NCI-H69 (cell line): Measurements from ENCODE around the gene PTDSS2.
A peak's percentile ranks its signal among the peaks of the same experiment; 100 is the strongest.

ENCODE experiments used
- DNase-seq: peaks from one replicate; lab custom pipeline; 2025; lab: John Stamatoyannopoulos, UW

PTDSS2 gene

DNA sequence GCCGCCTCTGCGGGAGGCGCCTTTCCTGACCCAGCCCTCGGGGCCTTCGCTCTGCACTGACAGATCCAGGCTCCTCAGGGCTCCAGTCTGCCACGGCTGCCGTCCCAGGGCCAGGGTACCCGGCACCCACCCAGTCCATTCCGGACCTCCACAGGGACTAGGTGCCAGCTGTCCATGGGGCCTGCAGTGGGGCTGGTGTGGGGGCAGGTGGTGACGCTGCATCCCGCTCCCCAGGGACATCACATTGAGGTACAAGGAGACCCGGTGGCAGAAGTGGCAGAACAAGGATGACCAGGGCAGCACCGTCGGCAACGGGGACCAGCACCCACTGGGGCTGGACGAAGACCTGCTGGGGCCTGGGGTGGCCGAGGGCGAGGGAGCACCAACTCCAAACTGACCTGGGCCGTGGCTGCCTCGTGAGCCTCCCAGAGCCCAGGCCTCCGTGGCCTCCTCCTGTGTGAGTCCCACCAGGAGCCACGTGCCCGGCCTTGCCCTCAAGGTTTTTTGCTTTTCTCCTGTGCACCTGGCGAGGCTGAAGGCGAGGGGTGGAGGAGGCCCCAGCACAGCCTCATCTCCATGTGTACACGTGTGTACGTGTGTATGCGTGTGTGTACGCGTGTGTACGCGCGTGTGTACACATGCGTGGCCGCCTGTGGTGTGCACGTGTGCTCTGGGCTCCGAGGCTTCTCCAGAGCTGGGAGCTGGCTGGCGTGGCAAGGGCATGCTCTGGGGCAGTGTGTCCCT lies 40.3 kb downstream of the PTDSS2 start:
- DNase-seq = no peak

DNA sequence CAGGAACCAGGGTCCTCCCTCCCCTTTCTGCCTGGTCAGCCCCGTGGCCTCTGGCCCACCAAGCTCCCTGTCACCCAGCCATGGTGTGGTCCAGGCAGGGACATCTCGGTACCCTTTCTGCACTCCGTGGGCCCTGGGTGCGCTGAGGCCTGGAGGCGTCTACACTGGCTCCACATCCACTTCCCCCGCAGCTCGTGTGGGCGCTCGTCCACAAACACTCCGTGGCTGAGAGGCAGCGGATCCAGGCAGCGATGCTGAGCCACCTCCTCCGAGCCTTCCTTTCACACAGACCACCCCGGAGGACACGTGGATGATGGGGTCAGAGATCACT lies 40.8 kb downstream of the PTDSS2 start:
- DNase-seq = no peak

DNA sequence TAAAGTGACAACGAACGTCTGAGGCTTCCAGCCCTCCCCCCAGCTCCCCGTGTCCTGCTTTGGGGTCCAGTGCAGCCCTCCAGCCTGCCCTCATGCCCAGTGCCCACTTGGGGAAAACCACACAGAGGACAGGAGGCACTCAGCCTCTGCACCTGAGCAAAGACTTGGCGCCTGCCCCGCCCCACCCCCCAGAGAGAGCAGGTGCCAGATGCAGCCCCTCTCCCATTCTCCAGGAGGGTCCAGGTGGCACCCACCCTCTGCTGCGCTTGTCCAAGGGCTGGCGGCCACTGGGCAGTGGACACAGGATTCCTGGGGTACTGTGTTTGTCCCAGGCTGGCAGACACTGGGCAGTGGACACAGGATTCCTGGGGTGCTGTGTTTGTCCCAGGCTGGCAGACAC lies 41.3 kb downstream of the PTDSS2 start:
- no peak for DNase-seq

DNA sequence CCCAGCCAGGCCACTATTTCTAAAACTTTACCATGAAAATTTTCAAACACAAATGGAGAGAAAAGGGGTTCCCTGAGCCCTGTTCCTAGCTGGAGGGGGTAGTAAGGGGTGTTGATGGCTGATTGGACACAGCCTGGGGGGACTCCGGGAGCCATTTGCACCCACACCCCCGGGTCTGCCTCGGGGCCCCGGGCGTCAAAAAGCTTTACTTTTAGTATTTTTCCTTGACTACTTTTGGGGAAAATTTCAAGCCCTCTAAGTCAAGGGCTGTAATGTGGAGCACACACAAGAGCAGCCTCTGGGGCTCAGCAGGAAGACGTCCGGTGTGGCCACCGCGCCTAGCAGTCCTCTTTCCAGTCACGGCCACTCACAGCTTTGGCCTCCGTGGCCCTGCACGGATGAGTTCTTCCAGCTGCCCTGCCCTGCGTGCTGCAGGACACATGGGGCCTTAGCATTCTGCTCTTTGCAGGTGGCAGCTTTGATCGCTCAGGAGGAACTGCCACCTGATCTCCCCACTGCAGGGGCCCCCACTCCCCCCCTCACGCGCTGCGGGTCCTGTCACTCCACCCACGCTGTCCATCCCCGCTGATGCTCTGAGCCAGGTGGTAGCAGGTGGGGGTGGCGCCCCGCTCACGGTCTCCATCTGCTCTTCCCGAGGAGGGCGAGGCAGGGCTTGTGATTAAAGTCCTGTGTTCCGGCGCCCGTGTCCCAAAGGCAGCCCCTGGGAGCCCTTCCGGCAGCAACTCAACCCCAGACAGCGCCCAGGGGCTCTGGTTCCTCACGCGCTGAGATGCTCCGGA lies 42.5 kb downstream of the PTDSS2 start:
- peak; percentile 69 for DNase-seq

DNA sequence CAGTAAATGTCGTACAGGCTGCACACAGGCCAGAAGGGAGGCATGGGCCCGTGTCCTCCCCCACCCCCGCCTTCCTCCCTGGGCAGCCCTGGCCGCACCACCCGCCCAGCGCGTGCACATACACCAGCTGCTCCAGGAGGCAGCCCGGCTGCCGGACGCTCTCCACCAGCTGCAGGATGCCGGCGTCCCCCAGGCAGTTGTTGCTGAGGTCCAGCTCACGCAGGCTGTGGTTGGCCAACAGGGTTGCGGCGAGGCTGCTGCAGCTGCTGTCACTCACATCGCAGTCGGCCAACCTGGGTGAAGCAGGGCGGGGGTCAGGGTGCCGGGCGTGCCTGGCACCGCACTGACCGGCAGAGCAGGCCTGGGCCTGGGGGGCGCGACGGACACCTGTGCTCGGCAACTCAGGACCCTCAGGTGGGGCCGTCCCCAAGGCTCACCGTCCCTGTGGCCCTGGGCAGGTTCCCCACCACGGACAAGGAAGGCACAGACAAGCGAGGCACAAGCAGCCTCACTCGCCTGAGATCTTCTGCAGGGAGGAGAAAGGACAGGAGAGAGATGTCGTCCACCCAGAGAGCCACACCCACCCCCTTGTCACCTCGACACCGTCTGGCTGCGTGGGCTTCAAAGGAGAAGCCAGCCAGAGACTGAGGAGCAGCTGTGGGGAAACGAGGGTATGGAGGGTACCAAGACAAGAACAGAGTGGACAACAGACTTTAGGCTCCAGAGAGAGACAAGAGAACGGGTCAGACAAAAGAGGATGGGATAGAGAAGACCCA lies 44.9 kb downstream of the PTDSS2 start:
- no peak for DNase-seq

DNA sequence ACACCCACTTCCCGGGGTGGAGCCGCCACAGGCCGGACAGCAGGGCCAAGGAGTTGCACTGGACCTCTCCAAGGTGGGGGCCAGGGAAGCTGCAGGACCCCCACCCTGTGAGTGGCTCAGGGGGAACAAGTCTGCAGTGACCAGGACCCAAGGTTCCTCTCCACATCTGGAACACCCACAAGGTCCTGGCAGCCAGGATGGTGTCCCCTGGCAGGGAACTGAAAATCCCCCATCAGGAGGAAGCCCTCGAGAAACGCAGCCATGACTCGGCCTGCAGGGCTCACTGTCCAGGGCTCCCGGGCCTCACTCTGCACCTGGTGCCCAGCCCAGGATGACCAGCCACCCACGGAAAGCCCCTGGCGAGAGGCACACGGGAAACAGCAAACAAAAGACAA lies 45.5 kb downstream of the PTDSS2 start:
- DNase-seq = no peak

DNA sequence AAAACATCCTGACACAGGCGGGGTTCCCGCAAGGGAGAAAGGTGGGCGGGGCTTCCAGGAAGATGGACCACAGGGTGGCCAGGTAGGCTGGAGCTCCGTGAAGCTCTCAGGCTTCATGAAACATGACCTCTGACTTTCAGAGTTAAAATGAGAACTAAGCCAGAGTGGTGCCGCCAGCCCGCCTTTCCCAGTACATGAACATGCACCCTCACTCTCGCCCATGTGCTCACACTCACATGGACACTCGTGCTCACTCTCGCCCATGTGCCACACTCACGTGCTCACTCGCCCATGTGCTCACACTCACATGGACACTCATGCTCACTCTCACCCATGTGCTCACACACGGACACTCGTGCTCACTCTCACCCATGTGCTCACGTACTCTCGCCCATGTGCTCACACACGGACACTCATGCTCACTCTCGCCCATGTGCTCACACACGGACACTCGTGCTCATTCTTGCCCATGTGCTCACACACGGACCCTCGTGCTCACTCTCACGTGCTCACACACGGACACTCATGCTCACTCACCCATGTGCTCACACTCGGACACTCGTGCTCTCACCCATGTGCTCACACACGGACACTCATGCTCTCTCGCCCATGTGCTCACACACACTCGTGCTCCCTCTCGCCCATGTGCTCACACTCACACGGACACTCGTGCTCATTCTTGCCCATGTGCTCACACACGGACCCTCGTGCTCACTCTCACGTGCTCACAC lies 46.9 kb downstream of the PTDSS2 start:
- peak; percentile 14 for DNase-seq

DNA sequence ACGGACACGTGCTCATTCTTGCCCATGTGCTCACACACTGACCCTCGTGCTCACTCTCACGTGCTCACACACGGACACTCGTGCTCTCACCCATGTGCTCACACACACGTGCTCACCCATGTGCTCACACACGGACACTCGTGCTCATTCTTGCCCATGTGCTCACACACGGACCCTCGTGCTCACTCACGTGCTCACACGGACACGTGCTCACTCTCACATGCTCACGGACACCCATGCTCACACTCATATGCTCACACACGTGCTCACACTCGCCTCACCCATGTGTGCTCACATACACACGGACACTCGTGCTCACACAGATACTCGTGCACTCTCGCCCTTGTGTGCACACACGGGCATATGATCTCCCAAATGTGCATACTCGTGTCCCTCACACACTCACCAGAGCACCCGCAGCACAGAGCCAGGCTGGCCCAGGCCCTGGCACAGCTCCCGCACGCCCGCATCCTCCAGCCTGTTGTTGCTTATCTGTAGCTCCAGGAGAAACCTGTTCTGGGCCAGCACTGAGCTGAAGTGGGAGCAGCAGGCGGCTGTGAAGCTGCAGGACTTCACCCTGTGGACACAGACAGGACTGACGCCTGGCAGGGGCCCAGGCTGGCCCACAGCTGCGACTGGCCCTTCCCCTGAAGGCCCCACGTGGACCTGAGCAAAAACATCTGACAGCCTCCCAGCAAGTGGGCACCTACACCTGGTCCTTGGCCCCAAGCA lies 47.7 kb downstream of the PTDSS2 start:
- DNase-seq = no peak

DNA sequence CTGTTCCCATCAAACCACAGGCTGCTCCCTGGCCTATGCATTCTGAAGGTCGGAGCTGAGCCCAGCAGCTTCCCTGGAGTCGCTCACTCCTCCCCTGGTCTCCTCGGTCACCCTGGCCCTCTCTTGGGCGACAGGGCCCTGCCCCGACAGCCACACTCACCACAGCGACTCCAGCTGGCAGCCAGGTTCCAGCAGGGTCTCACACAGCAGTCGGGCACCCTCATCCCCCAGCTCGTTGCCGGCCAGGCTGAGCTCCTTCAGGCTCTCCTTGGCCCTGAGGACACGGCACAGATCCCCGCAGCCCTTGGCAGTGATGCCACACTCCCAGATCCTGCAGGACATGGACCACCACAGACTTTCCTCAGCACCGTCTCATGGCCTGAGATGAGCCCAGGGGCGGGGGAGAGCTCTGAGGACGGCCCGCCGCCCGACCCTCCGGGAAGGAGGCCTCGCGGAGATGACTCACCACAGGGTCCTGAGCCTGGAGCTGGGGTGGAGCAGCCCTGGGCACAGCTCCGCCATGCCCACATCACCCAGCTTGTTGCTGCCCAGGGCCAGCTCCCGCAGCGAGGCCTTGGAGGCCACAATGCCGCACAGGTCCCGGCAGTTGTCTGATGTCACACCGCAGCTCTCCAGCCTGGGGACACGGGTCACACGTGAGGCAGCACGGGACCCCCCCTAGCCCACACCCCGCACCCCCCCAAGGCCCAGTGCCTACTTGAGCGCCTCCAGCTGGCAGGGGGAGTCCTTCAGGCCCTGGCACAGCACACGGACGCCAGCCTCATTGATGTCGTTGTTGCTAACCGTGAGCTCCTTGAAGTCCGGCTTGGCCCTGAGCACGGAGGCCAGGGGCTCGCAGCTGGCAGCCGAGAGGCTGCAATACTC lies 48.5 kb downstream of the PTDSS2 start:
- no peak for DNase-seq

DNA sequence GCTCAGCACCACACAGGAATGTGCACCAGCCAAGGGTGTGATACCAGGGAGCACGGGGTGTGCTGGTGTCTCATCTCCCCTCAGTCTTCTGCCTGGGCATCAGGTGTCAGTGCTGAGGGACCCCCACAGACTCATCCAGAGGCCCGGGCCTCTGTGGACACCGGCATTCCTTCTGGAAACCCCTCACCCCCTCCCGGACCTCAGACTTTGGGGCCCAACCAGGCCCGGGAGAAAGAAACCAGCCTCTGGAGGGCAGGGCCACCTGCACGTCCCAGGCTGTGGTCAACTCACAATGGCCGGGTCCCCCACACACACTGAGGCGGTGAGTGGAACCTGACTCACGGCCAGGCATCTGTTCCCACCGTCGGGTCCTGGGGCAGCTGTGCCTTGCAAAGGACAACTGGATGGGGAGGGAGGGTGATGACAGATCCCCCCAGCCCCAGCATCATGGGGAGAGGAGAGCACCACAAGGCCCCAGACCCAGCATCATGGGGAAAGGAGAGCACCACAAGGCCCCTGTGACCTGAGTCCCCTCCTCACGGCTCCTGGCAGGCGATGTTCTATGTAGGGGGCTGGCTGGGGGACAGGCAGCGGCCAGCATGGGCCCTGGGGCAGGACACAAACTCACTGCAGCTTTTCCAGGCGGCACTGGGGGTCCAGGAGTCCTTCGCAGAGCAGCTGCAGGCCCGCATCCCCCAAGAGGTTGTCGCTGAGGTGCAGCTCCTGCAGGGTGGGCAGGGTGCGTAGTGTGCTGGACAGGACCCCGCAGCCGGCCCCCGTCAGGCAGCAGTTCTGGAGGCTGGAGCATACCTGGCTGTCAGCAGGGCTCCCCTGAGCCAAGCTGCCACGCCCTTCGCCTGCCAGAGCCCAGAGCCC lies 49.4 kb downstream of the PTDSS2 start:
- DNase-seq = no peak

DNA sequence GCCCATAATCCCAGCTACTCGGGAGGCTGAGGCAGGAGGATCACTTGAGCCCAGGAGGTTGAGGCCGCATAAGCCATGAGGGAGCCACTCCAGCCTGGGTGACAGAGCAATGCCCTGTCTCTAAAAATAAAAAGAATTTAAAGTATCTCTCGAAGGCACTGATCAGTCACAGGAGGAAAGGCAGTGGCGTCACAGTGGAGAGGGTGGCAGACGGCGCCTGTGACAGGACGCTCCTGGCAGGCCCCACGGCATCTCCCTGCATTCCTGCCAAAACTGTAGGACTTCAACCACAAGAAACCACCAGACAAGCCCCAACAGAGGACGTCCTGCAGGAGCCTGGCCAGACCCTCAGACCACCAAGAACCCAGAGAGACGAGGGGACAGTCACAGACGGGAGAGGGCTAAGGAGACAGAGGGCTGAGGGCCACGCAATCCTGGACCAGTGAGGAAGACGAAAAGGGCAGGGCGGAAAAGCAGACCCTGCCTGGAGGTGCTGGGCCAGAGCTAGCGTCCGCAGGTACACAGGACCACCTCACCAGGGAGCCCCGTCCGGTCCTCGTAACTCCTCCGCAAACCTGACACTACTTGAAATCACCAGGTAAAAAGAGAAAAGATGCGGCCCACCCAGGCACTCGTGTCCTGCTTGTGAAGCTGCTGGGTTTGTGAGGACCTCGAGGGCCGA lies 51.1 kb downstream of the PTDSS2 start:
- DNase-seq = no peak

DNA sequence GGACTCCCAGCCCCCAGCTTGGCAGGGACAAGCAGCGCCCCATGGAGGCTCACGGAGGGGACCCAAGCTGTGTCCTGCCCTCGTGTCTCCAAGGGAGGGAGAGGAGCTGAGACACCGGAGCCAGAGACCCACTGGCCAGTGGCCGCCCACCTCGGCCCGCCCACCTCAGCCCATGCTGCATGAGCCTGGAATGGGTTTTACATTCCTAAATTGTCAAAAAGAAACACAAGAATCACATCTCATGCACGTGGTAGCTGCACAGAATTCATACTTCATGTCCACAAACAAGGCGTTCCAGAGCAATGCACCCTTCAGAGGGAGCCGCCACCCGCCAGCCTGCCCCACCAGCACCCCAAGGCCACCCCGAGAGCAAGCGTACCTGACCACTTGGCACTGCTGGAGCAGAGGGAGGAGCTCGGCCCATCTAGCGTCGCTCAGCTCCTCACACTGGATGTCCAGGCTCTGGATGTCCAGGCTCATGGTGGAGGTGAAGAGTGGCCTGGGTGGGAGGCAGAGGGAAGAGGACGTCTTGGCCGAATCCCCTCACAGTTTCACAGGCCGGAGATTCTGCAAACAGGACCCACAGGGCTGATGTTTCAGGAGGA lies 51.7 kb downstream of the PTDSS2 start:
- DNase-seq = no peak

DNA sequence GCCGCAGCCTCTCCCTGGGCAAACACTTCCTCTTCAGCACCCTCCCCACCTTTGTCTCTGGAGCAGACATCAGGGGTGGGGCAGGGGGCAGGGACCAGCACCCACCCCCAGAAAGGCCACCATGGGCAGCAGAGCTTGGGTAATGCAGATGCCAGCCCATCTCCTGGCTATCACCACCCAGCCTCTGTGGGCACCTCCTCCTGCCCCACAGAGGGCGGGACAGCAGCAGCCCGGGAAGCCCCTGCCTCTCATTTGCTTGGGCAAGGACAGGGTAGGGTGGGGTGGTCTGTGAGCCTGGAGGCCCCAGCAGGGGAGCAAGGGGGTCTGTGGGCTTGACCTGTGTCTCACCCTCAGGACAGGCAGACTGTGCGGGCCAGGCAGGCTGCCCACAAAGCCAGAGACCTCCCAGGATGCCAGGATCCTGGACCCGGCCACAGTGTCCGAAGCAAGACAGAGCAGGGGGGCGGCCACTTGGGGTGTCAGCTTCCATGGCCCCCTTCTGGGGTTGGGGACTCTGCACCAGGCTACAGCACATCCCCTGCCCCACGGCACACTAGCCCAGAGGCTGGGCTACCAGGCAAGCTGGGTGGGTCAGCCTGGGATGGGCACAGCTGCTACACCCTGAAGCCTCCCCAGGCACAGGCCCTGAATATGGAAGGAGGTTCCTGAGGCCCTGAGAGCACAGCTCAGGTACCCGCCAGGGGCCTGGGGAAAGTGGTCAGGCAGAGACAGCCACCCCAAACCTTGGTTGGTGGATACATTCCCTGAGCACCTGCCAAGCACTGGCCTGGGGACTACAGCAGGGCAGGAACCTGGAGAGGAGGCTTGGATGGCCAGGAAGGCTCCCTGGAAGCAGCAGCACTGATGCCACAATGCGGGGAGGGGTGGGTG lies 52.5 kb downstream of the PTDSS2 start:
- DNase-seq = no peak

DNA sequence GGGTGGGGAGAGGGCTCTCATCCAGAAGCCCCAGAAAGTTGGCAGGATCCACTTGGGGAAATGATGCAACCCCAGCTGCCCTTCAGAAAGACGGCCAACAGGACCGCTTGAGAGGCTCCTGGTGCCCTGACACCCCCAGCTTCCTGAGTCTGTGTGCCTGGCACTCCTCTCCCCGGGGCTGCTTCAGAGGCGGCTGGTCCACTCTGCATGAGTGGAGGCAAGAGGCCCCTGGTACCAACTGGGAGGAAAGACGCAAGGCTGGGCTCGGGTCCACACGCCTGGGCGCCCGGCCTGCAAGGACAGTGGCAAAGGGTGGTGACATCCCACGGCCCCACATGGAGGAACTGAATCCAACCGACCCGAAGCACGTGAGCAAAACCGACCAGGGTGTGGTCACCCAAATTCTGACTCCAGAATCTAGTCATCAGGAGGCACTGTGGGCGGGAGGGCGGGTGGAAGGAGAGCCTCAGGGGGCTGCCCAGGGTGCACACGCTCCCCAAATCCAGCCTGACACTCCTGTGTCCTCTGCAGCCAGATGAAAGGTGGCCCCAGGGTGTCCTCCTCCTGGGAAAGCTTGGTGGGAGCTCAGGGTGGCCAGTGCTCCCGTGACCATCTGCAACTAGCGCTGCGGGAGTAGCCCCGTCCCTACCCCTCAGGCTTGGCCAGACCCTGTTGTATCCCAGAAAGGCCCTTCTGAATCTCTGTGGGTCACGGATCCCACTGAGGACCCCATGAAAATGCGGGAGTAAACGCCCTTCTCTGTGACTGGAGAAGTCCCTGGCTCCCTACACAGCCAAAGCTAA lies 53.3 kb downstream of the PTDSS2 start:
- no peak for DNase-seq

DNA sequence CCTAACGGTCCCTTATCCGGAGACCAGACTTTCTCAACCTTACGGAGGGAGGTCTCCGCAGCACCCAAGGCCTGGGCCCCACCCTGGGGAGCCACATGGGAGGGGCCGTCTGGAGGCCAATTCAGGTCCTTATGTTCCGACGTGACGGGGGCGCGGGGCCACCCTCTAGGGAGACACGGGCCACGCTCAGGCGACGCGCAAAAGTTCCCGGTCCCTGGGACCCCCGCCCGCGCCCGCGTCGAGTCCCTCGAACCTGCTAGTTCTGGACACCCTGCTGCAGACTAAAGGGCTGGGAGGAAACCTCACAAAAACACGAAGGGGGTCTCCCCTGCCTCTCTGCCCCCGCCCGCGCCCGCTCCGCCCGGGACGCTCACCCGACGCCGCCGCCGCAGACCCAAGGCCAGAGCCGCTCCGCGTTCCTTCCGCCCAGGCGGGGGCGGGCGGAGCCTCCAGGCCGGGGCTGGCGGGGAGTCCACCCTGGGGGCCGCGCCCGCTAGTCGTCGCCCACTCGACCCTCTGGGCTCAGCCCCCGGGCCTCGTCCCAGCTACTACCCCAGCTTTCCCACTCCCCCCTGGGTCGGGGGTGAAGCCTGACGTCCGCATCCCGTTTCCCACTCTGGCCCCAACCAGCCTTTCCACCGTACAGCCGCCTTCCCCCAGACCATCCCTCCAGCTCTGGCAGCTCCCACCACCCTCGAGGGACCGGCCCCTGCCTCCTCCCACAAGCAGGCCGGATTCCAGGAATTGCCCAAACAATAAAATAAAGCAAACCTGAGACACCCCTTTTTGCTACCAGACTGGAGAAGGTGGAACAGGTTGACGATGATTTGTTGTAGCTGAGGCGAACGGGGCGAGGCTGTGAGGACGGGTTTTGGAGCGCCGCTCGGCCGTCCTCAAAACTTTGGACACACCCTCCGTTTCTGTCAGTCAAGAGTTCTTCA lies 54.2 kb downstream of the PTDSS2 start:
- DNase-seq = no peak

DNA sequence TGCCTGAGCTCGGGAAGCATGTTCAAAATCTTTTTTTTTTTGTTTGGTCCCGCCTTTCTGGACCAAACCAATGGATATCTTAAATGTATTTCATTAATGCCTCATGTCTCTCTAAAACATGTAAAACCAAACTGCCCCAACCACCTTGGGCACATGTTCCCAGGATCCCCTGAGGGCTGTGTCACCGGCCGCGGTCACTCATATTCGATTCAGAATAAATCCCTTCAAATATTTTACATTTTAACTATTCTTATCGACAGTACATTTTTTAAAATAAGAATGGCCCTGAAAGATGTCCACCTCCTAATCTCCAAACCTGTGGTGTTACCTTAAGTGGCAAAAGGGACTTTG lies 54.9 kb downstream of the PTDSS2 start:
- no peak for DNase-seq
